Thoracic aorta (tissue), 2 donors: Measurements from ENCODE around the gene DGKI. TPM values are rescaled to one million over a fixed set of nuclear protein-coding genes. Genes with fewer than 3 reads are reported as not detected.

ENCODE experiments used
- ATAC-seq: fragments of 150-250 bp; one replicate; pipeline ENCODE4 v1.8.0; 2017; ENCODE audit warnings: low read depth; ENCODE audit not compliant: insufficient number of reproducible peaks, low FRiP score
- DNase-seq: peaks from one replicate; pipeline ENCODE4 v3.0.0-alpha.2; 2020; ENCODE audit warnings: low spot score
- H3K27ac ChIP-seq, 2 donors: fragments of 200-600 bp; sonication (generic); 1 replicate in 1 of 2; 2 replicates in 1 of 2; pipeline ENCODE4 v1.5.1; 2016; ENCODE audit warnings: mild to moderate bottlenecking in 2 of 2, moderate library complexity in 2 of 2
- H3K27me3 ChIP-seq: fragments of 200-600 bp; sonication (generic); replicated peaks from 2 replicates; pipeline ENCODE4 v1.6.0; 2016; ENCODE audit warnings: mild to moderate bottlenecking; ENCODE audit not compliant: insufficient read depth
- H3K36me3 ChIP-seq: fragments of 200-600 bp; sonication (generic); one replicate; pipeline ENCODE4 v1.5.1; 2016
- H3K4me1 ChIP-seq, 2 donors: fragments of 200-600 bp; sonication (generic); 1 replicate in 1 of 2; 2 replicates in 1 of 2; pipeline versions ENCODE4 v1.5.1 to v1.6.0; 2016; ENCODE audit warnings: low read depth in 2 of 2, mild to moderate bottlenecking in 1 of 2; ENCODE audit not compliant: control insufficient read depth in 1 of 2
- H3K4me3 ChIP-seq: fragments of 200-600 bp; sonication (generic); 2 replicates; pipeline ENCODE4 v1.5.1; 2016; ENCODE audit warnings: mild to moderate bottlenecking
- H3K9me3 ChIP-seq: fragments of 200-600 bp; sonication (generic); 2 replicates; pipeline ENCODE4 v1.5.1; 2016
- CTCF ChIP-seq: fragments of 200-600 bp; sonication (generic); IDR thresholded peaks from one replicate; pipeline ENCODE4 v1.5.1; 2019; ENCODE audit warnings: antibody characterized with exemption
- total RNA-seq, 2 donors: library from RNA; depleted of rRNA; stranded (reverse); fragments of >200 nt; gene quantifications; one replicate each; pipeline versions ENCODE4 v1.1.0 to v1.2.3, GENCODE V29; 2016

The DGKI gene
- total RNA-seq, 2 donors from 2014 or later = 10.3 to 22.3 TPM

DNA sequence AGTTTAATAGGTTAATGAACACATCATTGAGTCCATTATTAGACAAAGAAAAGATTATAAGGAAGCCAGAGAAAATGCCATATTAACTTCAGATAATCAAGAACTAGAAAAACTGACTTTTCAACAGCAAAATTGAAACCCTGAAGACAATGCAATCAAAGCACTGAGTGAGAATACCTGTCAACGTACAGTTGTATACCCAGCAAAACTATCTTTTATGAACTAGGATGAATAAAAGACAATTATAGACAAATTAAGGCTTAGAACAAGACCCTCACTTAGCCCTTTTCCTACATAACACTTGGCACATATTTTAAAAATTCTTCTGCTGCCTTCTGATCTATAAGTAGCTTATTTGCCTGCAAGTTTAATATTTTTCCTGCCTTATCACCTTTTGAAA lies 19.0 kb upstream of the DGKI start:
- no peaks in the 10 kb centered on the region for H3K9me3 ChIP-seq
- no peak overlapping the region for H3K4me3 ChIP-seq
- H3K27me3 ChIP-seq = no peaks in the 10 kb centered on the region
- no peak for TF ChIP-seq CTCF
- no peak for ATAC-seq
- no peak for DNase-seq
- no peaks in the 10 kb centered on the region for H3K4me1 ChIP-seq
- H3K36me3 ChIP-seq = peaks cover 33% of the 10 kb centered on the region
- no peak overlapping the region for H3K27ac ChIP-seq

GRCh38 chr7:137862964-137863363 lies 16.2 kb upstream of the DGKI start:
- no peak for ATAC-seq
- Histone ChIP-seq H3K27ac (no peak overlapping the region), H3K9me3 (no peaks in the 10 kb centered on the region), H3K36me3 (peaks cover 33% of the 10 kb centered on the region), H3K4me1 (no peaks in the 10 kb centered on the region), H3K4me3 (no peak overlapping the region), H3K27me3 (no peaks in the 10 kb centered on the region)
- no peak for DNase-seq
- TF ChIP-seq CTCF = no peak

DNA sequence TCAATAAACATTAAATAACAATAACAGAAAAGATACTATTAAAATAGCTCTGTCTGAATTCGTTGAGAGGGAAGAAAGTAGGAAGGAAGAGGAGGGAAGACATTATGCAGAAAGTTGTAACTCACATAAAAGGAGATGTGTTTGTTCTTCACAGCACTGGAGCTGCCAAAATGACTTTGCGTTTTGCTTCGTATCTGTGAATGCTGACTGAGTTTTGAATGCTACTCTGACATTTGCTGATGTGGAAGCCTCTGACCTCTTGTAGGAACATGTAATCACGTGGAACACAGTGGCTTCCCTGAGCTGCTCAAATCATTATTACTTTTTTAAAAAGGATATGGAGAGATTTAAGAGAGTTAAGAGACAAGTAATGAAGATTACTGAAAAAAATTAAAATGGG lies 15.6 kb upstream of the DGKI start:
- TF ChIP-seq CTCF = no peak
- Histone ChIP-seq H3K9me3 (no peaks in the 10 kb centered on the region), H3K27ac (peak overlapping the region in 1 of 2 donors; percentile 35), H3K4me3 (no peak overlapping the region), H3K27me3 (no peaks in the 10 kb centered on the region), H3K36me3 (peaks cover 28% of the 10 kb centered on the region), H3K4me1 (no peaks in the 10 kb centered on the region)
- no peak for ATAC-seq
- no peak for DNase-seq

DNA sequence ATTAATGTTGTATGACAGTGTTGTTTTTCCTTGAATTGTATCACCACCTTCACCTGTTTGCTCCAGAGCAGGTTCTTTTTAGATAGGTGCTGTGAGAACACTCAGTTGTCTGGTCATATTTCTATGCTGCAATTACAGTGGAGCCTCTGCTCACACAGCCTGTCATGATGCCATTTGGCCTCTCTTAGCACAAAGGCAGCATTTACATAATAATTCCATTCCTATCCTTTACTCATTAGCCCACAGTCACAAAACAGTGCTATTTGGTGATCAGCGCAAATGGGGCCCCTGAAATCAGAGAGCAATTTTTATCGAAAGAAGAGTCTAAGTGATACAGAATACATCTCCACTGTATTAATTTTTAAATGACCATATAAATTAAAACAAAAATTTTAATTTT lies 13.8 kb upstream of the DGKI start:
- ATAC-seq = no peak
- no peak for TF ChIP-seq CTCF

DNA sequence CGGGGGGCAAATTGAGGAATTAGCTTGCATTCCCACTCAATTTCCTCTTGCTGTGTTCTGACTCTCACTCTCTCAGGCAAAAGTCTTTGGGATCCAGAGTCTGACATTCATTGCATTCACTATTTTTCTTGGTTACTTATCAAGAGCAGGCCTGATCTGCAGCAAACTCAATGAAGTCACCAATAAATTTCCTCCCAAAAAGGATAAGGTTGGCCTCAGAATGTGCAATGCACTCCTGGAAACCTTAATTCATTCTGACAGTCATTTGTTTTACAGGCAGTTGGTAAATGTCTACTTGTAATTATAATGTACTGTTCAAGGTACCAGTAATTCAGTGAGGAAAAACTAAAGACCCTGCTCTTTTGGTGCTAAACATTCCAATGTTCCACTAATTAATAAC lies 6.3 kb upstream of the DGKI start:
- H3K27ac ChIP-seq = no peak overlapping the region
- no peaks in the 10 kb centered on the region for H3K4me1 ChIP-seq
- no peak overlapping the region for H3K4me3 ChIP-seq
- ATAC-seq (no peak), DNase-seq (no peak)
- no peak for TF ChIP-seq CTCF
- H3K27me3 ChIP-seq = no peaks in the 10 kb centered on the region
- no peaks in the 10 kb centered on the region for H3K36me3 ChIP-seq
- no peaks in the 10 kb centered on the region for H3K9me3 ChIP-seq

More for the DNA sequence above, 13.8 kb upstream of the DGKI start:
- Histone ChIP-seq H3K4me3 (no peak overlapping the region), H3K27me3 (no peaks in the 10 kb centered on the region), H3K4me1 (no peaks in the 10 kb centered on the region), H3K27ac (no peak overlapping the region), H3K36me3 (peaks cover 15% of the 10 kb centered on the region), H3K9me3 (no peaks in the 10 kb centered on the region)
- DNase-seq = no peak
